Measurements from ENCODE around the gene IL4I1. TPM values are rescaled to one million over a fixed set of nuclear protein-coding genes. Genes with fewer than 3 reads are reported as not detected.

Gene IL4I1
- polyA plus RNA-seq, 1 donor (not counting 4 experiments of a cell fraction or from before 2014, with no cell fraction given), result 0.13 TPM

DNA sequence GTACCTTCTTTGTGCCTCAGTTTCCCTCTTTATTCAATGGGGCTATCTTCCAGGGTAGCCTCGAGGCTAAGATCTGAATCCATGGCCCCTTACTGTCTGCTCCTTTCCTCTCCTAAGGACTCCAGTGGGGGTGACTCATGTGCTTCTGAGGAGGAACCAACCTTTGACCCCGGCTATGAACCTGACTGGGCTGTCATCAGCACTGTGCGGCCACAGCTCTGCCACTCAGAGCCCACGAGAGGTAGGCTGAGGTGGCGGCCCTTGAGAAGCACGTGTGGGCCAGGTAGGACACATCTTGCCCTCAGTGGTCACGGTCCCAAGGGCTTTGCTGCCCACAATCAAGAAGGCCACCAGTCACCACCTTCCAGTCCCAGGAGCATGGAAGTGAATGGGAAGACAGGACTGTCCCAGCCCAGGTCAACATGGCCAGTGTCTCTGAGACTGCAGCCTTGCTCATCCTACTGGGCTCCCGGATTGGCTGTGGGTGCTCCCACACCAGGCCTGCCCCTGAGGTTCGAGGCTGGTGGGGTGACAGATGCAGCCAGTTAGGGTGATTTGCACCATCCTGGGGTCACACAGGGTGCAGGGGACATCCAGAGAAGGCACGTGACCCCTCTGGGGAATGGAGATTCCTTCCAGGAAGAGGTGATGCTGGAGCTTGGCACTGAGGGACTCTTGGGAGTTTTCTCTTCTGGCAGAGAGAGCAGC, 16.4 kb downstream of the IL4I1 start:
- FAIRE-seq, result no peak

DNA sequence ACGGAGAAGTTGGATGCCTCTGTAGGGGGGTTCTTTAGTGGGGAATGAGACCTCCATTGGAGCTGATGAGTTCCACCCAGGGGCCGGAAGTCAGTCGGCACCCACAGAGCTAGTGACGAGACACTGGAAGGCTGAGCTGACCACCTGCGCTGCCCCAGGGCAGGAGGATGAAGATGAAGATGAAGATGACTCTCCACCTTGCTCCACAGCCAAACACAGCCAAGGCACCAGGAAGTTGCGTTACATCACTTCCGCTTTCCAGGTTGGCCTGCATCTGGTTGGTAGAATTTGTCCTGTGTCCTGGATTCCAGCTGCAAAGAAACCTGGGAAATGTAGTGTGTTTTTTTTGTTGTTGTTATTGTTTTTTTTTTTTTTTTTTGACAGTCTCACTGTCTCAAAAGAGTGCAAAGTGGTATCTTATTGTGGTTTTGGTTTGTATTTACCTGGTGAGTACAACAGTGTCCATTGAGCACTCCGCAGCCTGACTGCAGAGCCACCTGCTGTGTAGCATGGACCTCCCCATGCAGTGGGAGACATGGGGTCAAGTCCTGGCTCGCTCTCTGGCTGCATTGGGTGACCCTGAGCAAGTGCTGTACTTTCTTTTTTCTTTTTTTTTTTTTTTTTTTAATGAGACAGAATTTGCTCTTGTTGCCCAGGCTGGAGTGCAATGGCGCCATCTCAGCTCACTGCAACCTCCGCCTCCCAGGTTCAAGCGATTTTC, 17.3 kb downstream of the IL4I1 start:
- dilution Hi-C loops (cut with MboI; ENCODE audit: extremely low pct_ligation_motif_present, low sequenced_read_pairs), result no loop called here
- DNase-seq (ENCODE audit: low read depth, low spot score) (no peak), FAIRE-seq (no peak)
- no peak for TF ChIP-seq EZH2 (IDR thresholded peaks at IDR 0.05; ENCODE audit: low read length)
- TF ChIP-seq, protein P1, sequence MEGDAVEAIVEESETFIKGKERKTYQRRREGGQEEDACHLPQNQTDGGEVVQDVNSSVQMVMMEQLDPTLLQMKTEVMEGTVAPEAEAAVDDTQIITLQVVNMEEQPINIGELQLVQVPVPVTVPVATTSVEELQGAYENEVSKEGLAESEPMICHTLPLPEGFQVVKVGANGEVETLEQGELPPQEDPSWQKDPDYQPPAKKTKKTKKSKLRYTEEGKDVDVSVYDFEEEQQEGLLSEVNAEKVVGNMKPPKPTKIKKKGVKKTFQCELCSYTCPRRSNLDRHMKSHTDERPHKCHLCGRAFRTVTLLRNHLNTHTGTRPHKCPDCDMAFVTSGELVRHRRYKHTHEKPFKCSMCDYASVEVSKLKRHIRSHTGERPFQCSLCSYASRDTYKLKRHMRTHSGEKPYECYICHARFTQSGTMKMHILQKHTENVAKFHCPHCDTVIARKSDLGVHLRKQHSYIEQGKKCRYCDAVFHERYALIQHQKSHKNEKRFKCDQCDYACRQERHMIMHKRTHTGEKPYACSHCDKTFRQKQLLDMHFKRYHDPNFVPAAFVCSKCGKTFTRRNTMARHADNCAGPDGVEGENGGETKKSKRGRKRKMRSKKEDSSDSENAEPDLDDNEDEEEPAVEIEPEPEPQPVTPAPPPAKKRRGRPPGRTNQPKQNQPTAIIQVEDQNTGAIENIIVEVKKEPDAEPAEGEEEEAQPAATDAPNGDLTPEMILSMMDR (optimal IDR thresholded peaks at IDR 0.05 in 1 of 3, IDR thresholded peaks at IDR 0.05 in 1 of 3, conservative IDR thresholded peaks at IDR 0.05 in 1 of 3; ENCODE audit: extremely low read depth in 1 of 3, insufficient read depth in 2 of 3, low read length in 3 of 3), result no peak
- H3K9me1 ChIP-seq (ENCODE audit: control insufficient read depth, extremely low read depth, insufficient read depth, low read length), result no peaks in the 10 kb centered on the region
- peaks cover 30 to 32% of the 10 kb centered on the region in 2 experiments for H3K36me3 ChIP-seq (ENCODE audit: control insufficient read depth in 2 of 2, extremely low read depth in 1 of 2, insufficient read depth in 2 of 2, low read length in 2 of 2)
- no peaks in the 10 kb centered on the region for H4K20me1 ChIP-seq (ENCODE audit: control insufficient read depth, extremely low read depth, insufficient read depth, low read length)
- H3K4me3 ChIP-seq (ENCODE audit: control insufficient read depth in 2 of 3, extremely low read depth in 1 of 3, insufficient read depth in 2 of 3, low read depth in 1 of 3, low read length in 3 of 3), result no peak overlapping the region
- peaks cover 21% of the 10 kb centered on the region for H3K4me1 ChIP-seq (ENCODE audit: control insufficient read depth, extremely low read depth, insufficient read depth, low read length)
- H3K9ac ChIP-seq (ENCODE audit: control insufficient read depth, extremely low read depth, insufficient read depth, low read length), result no peak overlapping the region
- H3K79me2 ChIP-seq (ENCODE audit: control insufficient read depth, insufficient read depth, low read length), result peaks cover 24% of the 10 kb centered on the region
- H3K27me3 ChIP-seq (ENCODE audit: control insufficient read depth, extremely low read depth, insufficient read depth, low read length), result no peaks in the 10 kb centered on the region
- no peak overlapping the region for H3K27ac ChIP-seq (ENCODE audit: control insufficient read depth, insufficient read depth, low read length)
- H3K4me2 ChIP-seq (ENCODE audit: control insufficient read depth, extremely low read depth, insufficient read depth, low read depth, low read length), result no peak overlapping the region
- no peak overlapping the region for H2AFZ ChIP-seq (ENCODE audit: control insufficient read depth, low read length)
- peaks cover 4% of the 10 kb centered on the region for H3K9me3 ChIP-seq (ENCODE audit: control insufficient read depth, low read depth, low read length)

More for the DNA sequence above, 16.4 kb downstream of the IL4I1 start:
- Histone ChIP-seq H3K27ac (ENCODE audit: control insufficient read depth, insufficient read depth, low read length) (no peak overlapping the region), H3K27me3 (ENCODE audit: control insufficient read depth, extremely low read depth, insufficient read depth, low read length) (no peaks in the 10 kb centered on the region), H3K9ac (ENCODE audit: control insufficient read depth, extremely low read depth, insufficient read depth, low read length) (no peak overlapping the region), H4K20me1 (ENCODE audit: control insufficient read depth, extremely low read depth, insufficient read depth, low read length) (no peaks in the 10 kb centered on the region), H3K9me1 (ENCODE audit: control insufficient read depth, extremely low read depth, insufficient read depth, low read length) (no peaks in the 10 kb centered on the region), H2AFZ (ENCODE audit: control insufficient read depth, low read length) (no peak overlapping the region), H3K9me3 (ENCODE audit: control insufficient read depth, low read depth, low read length) (peaks cover 4% of the 10 kb centered on the region), H3K36me3 (ENCODE audit: control insufficient read depth in 2 of 2, extremely low read depth in 1 of 2, insufficient read depth in 2 of 2, low read length in 2 of 2) (peaks cover 31 to 34% of the 10 kb centered on the region in 2 experiments), H3K4me3 (ENCODE audit: control insufficient read depth in 2 of 3, extremely low read depth in 1 of 3, insufficient read depth in 2 of 3, low read depth in 1 of 3, low read length in 3 of 3) (no peak overlapping the region), H3K4me2 (ENCODE audit: control insufficient read depth, extremely low read depth, insufficient read depth, low read depth, low read length) (no peak overlapping the region), H3K4me1 (ENCODE audit: control insufficient read depth, extremely low read depth, insufficient read depth, low read length) (peaks cover 17% of the 10 kb centered on the region), H3K79me2 (ENCODE audit: control insufficient read depth, insufficient read depth, low read length) (peaks cover 18% of the 10 kb centered on the region)
- no peak for DNase-seq (ENCODE audit: low read depth, low spot score)
- TF ChIP-seq EZH2 (IDR thresholded peaks at IDR 0.05; ENCODE audit: low read length), result no peak
- TF ChIP-seq, protein P1 (optimal IDR thresholded peaks at IDR 0.05 in 1 of 3, IDR thresholded peaks at IDR 0.05 in 1 of 3, conservative IDR thresholded peaks at IDR 0.05 in 1 of 3; ENCODE audit: extremely low read depth in 1 of 3, insufficient read depth in 2 of 3, low read length in 3 of 3), result no peak
- dilution Hi-C loops (cut with MboI; ENCODE audit: extremely low pct_ligation_motif_present, low sequenced_read_pairs), result no loop called here

All from keratinocyte (primary cell).